Esophagus squamous epithelium (tissue), 4 donors: ENCODE results near the gene UFSP2.

Experiments used
- CTCF ChIP-seq, 6 experiments: fragments of 450-650 bp in 4 of 6; fragments of 200-600 bp in 2 of 6; sonication (generic) in 2 of 6; IDR thresholded peaks; one replicate each; pipeline ENCODE4 v1.5.1; 2016 to 2019; ENCODE audit warnings: antibody characterized with exemption in 6 of 6, mild to moderate bottlenecking in 4 of 6, moderate library complexity in 4 of 6
- POLR2A ChIP-seq, 4 donors: fragments of 450-650 bp; IDR thresholded peaks; one replicate each; pipeline ENCODE4 v1.6.1; 2017; ENCODE audit warnings: antibody characterized with exemption in 4 of 4, mild to moderate bottlenecking in 4 of 4, moderate library complexity in 3 of 4

DNA sequence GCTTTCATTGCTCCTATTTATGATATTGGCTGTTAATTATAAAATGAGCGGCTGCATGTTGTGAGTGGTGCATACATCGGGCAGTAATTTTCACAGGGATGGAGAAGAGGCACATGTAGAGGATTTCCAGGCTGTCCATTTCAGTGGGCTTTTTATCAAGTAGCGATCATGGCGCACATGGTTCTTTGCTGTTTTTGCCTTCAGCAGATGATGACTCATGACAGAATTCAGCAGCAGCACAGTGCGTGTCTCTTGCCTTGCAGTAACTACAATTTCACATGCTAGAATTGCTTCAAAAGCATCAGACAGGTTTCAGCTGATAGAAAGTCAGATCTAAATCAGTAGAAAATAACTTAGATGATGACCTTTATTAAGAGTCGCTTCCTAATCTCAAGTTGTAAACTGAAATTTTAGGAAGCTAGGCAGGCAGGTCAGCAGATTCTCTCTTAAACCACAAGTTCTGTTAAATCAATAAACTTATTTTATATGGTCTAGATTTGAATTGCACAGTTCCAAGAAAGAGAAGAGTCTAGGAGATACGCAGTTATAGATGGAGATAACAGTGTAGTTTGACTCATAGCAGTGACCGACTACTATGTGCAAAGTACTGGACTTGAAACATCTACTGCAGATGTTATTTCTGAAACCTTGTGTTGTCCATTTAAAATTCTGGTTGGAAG, 65.9 kb downstream of the UFSP2 start:
- TF ChIP-seq CTCF (IDR thresholded peaks at IDR 0.05) = no peak
- no peak for TF ChIP-seq POLR2A (IDR thresholded peaks at IDR 0.05)
